CD4-positive, alpha-beta T cell (primary cell): ENCODE results near the gene OCRL. TPM values are rescaled to one million over a fixed set of nuclear protein-coding genes. Genes with fewer than 3 reads are reported as not detected.

Source experiments
- ATAC-seq: fragments of 200-7000 bp; cut with Tn5 transposase; one replicate; pipeline ENCODE4 v1.10.0; 2022; ENCODE audit warnings: mild to moderate bottlenecking; ENCODE audit not compliant: poor library complexity
- CTCF ChIA-PET: fragments of 350-600 bp; sonication (Branson Sonifier 250); formaldehyde crosslinking; loops from one replicate; lab custom pipeline; 2021; ENCODE audit warnings: antibody characterized with exemption, inconsistent platforms; lab: Charles Lee
- POLR2A ChIA-PET: fragments of 350-600 bp; sonication (Branson Sonifier 250); formaldehyde crosslinking; loops from one replicate; lab custom pipeline; 2021; ENCODE audit warnings: antibody characterized with exemption, inconsistent platforms; lab: Charles Lee
- DNase-seq, 14 experiments: peaks; one replicate each; pipeline ENCODE4 v3.0.0-alpha.2; 2013 to 2020; ENCODE audit warnings: mixed read lengths in 2 of 14
- H3K27ac ChIP-seq, 2 donors: one replicate each; pipeline versions ENCODE4 v1.5.1 to v1.7.0; 2013; ENCODE audit warnings: low read length in 2 of 2, low read depth in 1 of 2, mild to moderate bottlenecking in 1 of 2
- H3K27me3 ChIP-seq, 2 experiments: 1 replicate in 1 of 2; 2 replicates in 1 of 2; pipeline versions ENCODE4 v1.6.1 to v1.7.0; 2013; ENCODE audit warnings: low read length in 2 of 2, control low read depth in 1 of 2, mild to moderate bottlenecking in 1 of 2, moderate library complexity in 1 of 2; ENCODE audit not compliant: insufficient read depth in 2 of 2, control insufficient read depth in 1 of 2
- H3K36me3 ChIP-seq: one replicate; pipeline ENCODE4 v1.6.1; 2013; ENCODE audit warnings: low read length, control low read depth; ENCODE audit not compliant: insufficient read depth
- H3K4me1 ChIP-seq: one replicate; pipeline ENCODE4 v1.6.1; 2013; ENCODE audit warnings: low read length, control low read depth; ENCODE audit not compliant: insufficient read depth
- H3K4me3 ChIP-seq: one replicate; pipeline ENCODE4 v1.5.1; 2013; ENCODE audit warnings: mild to moderate bottlenecking, low read length, moderate library complexity
- H3K9me3 ChIP-seq, 2 experiments: 1 replicate in 1 of 2; 2 replicates in 1 of 2; pipeline versions ENCODE4 v1.6.1 to v1.7.0; 2013; ENCODE audit warnings: low read length in 2 of 2, mild to moderate bottlenecking in 2 of 2, control low read depth in 1 of 2, moderate library complexity in 1 of 2; ENCODE audit not compliant: control insufficient read depth in 1 of 2, insufficient read depth in 1 of 2
- H3K27ac Mint-ChIP-seq: one replicate; pipeline ENCODE4 v1.8.0; 2020; ENCODE audit warnings: mixed read lengths
- H3K27me3 Mint-ChIP-seq: one replicate; pipeline ENCODE4 v1.8.0; 2021; ENCODE audit warnings: mixed read lengths
- H3K36me3 Mint-ChIP-seq: one replicate; pipeline ENCODE4 v1.8.0; 2021; ENCODE audit warnings: low read depth, mixed read lengths
- H3K4me1 Mint-ChIP-seq: one replicate; pipeline ENCODE4 v1.8.0; 2021; ENCODE audit warnings: low read depth, mixed read lengths
- H3K4me3 Mint-ChIP-seq: one replicate; pipeline ENCODE4 v1.8.0; 2020; ENCODE audit warnings: mild to moderate bottlenecking, mixed read lengths
- H3K9me3 Mint-ChIP-seq: one replicate; pipeline ENCODE4 v1.8.0; 2020; ENCODE audit warnings: mixed read lengths
- intact Hi-C, 2 experiments: fragments of 100-400 bp; cut with DNase I in 1 of 2; cut with micrococcal nuclease in 1 of 2; formaldehyde crosslinking; loops; one replicate each; pipeline versions ENCODE4 v1.15.1 to v1.9.0; 2023 to 2025; cut with DNase I, micrococcal nuclease
- total RNA-seq, 174 experiments: library from RNA in 2 of 174; stranded (reverse) in 2 of 174; gene quantifications; one replicate each; pipeline ENCODE4 v1.2.3 and lab custom pipeline; 2021 to 2026
- TF ChIP-seq, protein P1 (sequence below): fragments of 200-600 bp; IDR thresholded peaks from one replicate; pipeline ENCODE4 v1.8.0; 2022; ENCODE audit warnings: antibody characterized with exemption, mild to moderate bottlenecking

OCRL gene
- total RNA-seq, 2 experiments from 2014 or later: 4.0 to 4.1 TPM

DNA sequence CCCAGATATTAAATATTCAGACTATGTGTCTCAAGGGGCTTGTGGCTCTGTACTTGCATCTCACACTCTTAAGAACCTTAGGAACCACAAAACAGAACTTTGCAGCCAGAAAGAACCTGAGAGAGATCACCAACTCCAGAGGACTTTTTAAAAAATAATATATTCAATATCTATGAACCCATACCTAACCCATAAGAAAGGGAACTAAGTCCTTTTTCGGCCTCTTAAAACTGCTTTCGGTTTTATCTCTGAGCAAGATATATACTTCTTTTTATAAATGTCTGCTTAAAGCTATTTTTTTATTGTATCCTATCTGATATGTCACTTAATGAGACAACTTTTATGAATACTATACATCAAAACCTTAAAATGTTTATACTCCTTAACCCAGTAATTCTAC is 27.6 kb upstream of the OCRL start:
- H3K27ac ChIP-seq: no peak overlapping the region
- H3K4me1 ChIP-seq: no peaks in the 10 kb centered on the region
- H3K9me3 ChIP-seq: no peaks in the 10 kb centered on the region
- POLR2A ChIA-PET: no interaction called here
- TF ChIP-seq, protein P1, sequence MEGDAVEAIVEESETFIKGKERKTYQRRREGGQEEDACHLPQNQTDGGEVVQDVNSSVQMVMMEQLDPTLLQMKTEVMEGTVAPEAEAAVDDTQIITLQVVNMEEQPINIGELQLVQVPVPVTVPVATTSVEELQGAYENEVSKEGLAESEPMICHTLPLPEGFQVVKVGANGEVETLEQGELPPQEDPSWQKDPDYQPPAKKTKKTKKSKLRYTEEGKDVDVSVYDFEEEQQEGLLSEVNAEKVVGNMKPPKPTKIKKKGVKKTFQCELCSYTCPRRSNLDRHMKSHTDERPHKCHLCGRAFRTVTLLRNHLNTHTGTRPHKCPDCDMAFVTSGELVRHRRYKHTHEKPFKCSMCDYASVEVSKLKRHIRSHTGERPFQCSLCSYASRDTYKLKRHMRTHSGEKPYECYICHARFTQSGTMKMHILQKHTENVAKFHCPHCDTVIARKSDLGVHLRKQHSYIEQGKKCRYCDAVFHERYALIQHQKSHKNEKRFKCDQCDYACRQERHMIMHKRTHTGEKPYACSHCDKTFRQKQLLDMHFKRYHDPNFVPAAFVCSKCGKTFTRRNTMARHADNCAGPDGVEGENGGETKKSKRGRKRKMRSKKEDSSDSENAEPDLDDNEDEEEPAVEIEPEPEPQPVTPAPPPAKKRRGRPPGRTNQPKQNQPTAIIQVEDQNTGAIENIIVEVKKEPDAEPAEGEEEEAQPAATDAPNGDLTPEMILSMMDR: no peak
- Mint-ChIP-seq H3K36me3 (no peaks in the 10 kb centered on the region), H3K9me3 (no peaks in the 10 kb centered on the region), H3K4me3 (no peak overlapping the region), H3K27me3 (peaks cover 6% of the 10 kb centered on the region), H3K4me1 (no peaks in the 10 kb centered on the region), H3K27ac (no peak overlapping the region)
- intact Hi-C loops: no loop called here
- no peak overlapping the region for H3K4me3 ChIP-seq
- no peaks in the 10 kb centered on the region for H3K36me3 ChIP-seq
- no peak for ATAC-seq
- no peaks in the 10 kb centered on the region for H3K27me3 ChIP-seq
- no peak for DNase-seq
- CTCF ChIA-PET: no interaction called here

DNA sequence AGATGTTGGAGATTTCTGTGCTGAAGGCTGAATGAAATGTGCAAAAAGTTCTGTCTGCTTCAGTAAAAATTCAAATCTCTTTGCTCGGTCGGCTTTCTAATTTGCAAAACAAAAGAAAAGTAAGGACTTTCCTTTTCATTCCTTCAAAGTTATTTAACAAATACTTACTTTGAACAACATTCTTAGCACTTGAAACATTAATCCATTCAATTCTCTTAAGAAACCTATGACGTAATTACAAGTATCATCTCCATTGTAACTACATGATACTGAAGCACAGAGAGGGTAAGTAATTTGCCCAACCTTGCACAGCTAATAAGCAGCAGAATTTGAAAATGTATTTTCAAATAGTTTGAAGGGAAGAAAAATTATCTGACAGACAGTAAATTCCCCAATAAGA is 23.7 kb upstream of the OCRL start:
- Mint-ChIP-seq H3K4me1 (no peaks in the 10 kb centered on the region), H3K27me3 (peaks cover 6% of the 10 kb centered on the region), H3K4me3 (no peak overlapping the region), H3K36me3 (no peaks in the 10 kb centered on the region), H3K27ac (no peak overlapping the region), H3K9me3 (no peaks in the 10 kb centered on the region)
- no peak for ATAC-seq
- no peaks in the 10 kb centered on the region for H3K36me3 ChIP-seq
- DNase-seq: no peak
- POLR2A ChIA-PET: no interaction called here
- no peaks in the 10 kb centered on the region for H3K4me1 ChIP-seq
- no peak overlapping the region for H3K27ac ChIP-seq
- no peaks in the 10 kb centered on the region for H3K9me3 ChIP-seq
- intact Hi-C loops: no loop called here
- no peaks in the 10 kb centered on the region for H3K27me3 ChIP-seq
- TF ChIP-seq, protein P1: no peak
- CTCF ChIA-PET: no interaction called here
- no peak overlapping the region for H3K4me3 ChIP-seq

DNA sequence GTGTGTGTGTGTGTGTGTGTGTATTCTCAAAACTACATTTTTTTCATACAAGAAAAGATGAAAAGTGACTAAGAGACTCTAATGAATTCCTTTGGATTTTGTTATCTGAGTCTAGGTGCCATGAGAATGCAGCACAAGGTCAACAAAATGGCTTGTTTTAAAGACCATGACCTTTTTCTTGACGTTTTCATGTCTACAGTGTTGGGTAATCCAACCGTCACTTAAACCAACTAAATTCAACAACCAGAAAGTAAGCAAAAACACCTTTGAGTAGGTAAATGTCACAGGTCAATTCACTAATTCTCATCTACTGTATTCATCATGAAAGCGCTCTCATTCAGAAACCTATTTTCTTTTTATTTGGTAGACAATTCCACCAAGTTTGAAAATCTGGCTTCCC is 19.9 kb upstream of the OCRL start:
- Histone ChIP-seq H3K27ac (no peak overlapping the region), H3K9me3 (no peaks in the 10 kb centered on the region), H3K4me3 (no peak overlapping the region), H3K4me1 (peaks cover 6% of the 10 kb centered on the region), H3K27me3 (no peaks in the 10 kb centered on the region), H3K36me3 (no peaks in the 10 kb centered on the region)
- H3K27me3 Mint-ChIP-seq: peaks cover 10% of the 10 kb centered on the region
- H3K9me3 Mint-ChIP-seq: no peaks in the 10 kb centered on the region
- ChIA-PET POLR2A (no interaction called here), CTCF (no interaction called here)
- peaks cover 17% of the 10 kb centered on the region for H3K4me1 Mint-ChIP-seq
- intact Hi-C loops: no loop called here
- no peak overlapping the region for H3K27ac Mint-ChIP-seq
- ATAC-seq: no peak
- H3K4me3 Mint-ChIP-seq: no peak overlapping the region
- H3K36me3 Mint-ChIP-seq: no peaks in the 10 kb centered on the region
- TF ChIP-seq, protein P1: no peak
- no peak for DNase-seq
